Measurements from ENCODE around the gene PRPF6. TPM values are rescaled to one million over a fixed set of nuclear protein-coding genes. Genes with fewer than 3 reads are reported as not detected.
A peak's percentile ranks its signal among the peaks of the same experiment; 100 is the strongest.

PRPF6 gene
- polyA plus RNA-seq, 2 of the 4 experiments (the other 2 are of a cell fraction), result 42.8 to 47.2 TPM

DNA sequence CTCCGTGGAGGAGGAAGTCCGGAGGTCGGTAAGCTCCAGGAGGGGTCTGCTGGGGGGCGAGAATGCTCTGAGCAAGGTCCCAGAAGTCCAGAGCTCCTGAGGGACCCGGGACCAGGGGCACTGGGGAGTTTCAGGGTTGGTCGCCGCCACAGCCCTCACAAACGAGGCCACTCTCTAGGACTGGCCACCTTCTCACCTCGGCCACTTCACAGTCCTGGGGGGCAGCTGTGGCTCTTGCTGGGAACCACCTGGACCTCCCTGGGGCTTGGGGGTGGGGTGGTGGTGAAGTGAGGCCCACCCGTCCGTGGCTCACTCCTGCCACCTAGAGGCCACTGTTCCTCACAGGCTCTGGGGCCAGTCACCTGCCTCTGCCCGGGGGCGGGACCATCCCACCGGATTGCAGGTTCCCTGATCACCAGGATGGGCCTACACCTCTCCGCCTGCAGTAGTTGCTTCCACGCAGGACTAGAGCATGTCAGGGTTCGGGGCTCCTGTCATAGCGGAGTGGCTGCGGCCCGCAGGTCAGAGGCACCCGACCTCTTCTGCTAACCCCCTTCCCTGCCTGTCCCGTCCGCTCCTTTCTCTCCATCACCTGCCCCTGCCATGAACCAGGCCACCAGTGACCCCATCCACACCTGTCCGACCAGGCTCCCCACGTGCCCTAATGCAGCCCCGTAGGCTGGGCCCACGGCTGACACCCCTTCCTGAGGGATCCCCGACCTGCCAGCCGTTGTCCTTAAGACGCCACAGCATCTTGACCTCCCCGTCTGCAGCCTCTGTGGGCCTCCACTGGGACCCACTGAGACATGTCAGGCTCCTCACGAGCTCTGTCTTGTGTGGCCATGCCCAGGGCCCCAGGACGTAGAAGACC lies 76.9 kb downstream of the PRPF6 start:
- H3K4me1 ChIP-seq, result peaks cover 47% of the 10 kb centered on the region
- DNase-seq (ENCODE audit: low read depth in 1 of 2, low spot score in 1 of 2) (peak; percentile 69 to 90), ATAC-seq (peak; percentile 64 to 82), FAIRE-seq (no peak)
- TF ChIP-seq BHLHE40 (IDR thresholded peaks at IDR 0.05; ENCODE audit: low read depth, low read length) (no peak), POLR2AphosphoS2 (conservative IDR thresholded peaks at IDR 0.05; ENCODE audit: low read length) (no peak), SMC3 (IDR thresholded peaks at IDR 0.05) (peak; percentile 60), JUNB (IDR thresholded peaks at IDR 0.05) (no peak), EHF (CRISPR knock-in tag; IDR thresholded peaks at IDR 0.05) (no peak), RFX5 (IDR thresholded peaks at IDR 0.05) (no peak), RARB (CRISPR knock-in tag; IDR thresholded peaks at IDR 0.05) (no peak), JUN (IDR thresholded peaks at IDR 0.05) (no peak), RAD21 (conservative IDR thresholded peaks at IDR 0.05 in 1 of 2, IDR thresholded peaks at IDR 0.05 in 1 of 2) (peak; percentile 83 to 87), ZC3H11A (IDR thresholded peaks at IDR 0.05) (no peak)
- TF ChIP-seq, protein P1, sequence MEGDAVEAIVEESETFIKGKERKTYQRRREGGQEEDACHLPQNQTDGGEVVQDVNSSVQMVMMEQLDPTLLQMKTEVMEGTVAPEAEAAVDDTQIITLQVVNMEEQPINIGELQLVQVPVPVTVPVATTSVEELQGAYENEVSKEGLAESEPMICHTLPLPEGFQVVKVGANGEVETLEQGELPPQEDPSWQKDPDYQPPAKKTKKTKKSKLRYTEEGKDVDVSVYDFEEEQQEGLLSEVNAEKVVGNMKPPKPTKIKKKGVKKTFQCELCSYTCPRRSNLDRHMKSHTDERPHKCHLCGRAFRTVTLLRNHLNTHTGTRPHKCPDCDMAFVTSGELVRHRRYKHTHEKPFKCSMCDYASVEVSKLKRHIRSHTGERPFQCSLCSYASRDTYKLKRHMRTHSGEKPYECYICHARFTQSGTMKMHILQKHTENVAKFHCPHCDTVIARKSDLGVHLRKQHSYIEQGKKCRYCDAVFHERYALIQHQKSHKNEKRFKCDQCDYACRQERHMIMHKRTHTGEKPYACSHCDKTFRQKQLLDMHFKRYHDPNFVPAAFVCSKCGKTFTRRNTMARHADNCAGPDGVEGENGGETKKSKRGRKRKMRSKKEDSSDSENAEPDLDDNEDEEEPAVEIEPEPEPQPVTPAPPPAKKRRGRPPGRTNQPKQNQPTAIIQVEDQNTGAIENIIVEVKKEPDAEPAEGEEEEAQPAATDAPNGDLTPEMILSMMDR (IDR thresholded peaks at IDR 0.05), result peak; percentile 74
- H3K9me3 ChIP-seq, result no peaks in the 10 kb centered on the region
- 43% methylated on average over 26 of the region's 33 CpGs for WGBS (ENCODE audit: missing lambda C conversion rate)
- peak overlapping the region; percentile 9 to 75; a peak in 4 of 6 replicates for H3K27ac ChIP-seq
- peak overlapping the region; percentile 25; the same call in 1 of the 3 replicates for H3K4me2 ChIP-seq
- POLR2A ChIA-PET, result no interaction called here
- CTCF ChIA-PET, result interaction anchor here (0.6 to 7.2 kb wide), 31 partner anchors 9 to 520 kb away, joined by 3 to 143 read pairs (median 5); partner anchors contain the start of genes C20orf204, LKAAEAR1, NPBWR2 and PRPF6
- H3K4me3 ChIP-seq, result no peak overlapping the region

DNA sequence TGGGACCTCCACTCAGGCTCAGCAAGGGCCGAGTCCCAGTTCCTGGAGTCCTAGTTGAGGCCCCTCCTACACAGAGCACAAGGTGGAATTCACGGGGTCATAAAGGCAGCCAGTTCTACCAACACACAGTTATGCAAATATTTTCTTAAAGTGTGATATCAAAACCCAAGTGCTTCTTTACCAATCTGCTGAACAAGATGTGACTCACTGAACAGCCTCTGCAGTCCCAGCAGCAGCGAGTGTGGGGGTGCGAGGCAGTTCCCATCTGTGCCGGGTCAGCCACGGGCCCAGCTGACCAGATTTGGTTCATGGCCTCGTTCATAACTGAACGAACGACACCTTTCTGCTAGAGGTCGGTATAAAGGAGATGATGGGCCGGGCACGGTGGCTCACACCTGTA lies 77.6 kb downstream of the PRPF6 start:
- no peak for TF ChIP-seq NPAS2 (CRISPR knock-in tag; IDR thresholded peaks at IDR 0.05; ENCODE audit: borderline replicate concordance)
- no peak for TF ChIP-seq RAD21 (conservative IDR thresholded peaks at IDR 0.05 in 1 of 2, IDR thresholded peaks at IDR 0.05 in 1 of 2)
- TF ChIP-seq, protein P2, sequence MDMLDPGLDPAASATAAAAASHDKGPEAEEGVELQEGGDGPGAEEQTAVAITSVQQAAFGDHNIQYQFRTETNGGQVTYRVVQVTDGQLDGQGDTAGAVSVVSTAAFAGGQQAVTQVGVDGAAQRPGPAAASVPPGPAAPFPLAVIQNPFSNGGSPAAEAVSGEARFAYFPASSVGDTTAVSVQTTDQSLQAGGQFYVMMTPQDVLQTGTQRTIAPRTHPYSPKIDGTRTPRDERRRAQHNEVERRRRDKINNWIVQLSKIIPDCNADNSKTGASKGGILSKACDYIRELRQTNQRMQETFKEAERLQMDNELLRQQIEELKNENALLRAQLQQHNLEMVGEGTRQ (IDR thresholded peaks at IDR 0.05), result no peak
- TF ChIP-seq KDM1A (IDR thresholded peaks at IDR 0.05; ENCODE audit: low read depth), result no peak
- TF ChIP-seq HEYL (CRISPR knock-in tag; IDR thresholded peaks at IDR 0.05), result no peak
- TF ChIP-seq TP53 (CRISPR knock-in tag; IDR thresholded peaks at IDR 0.05), result no peak
- TF ChIP-seq CEBPB (IDR thresholded peaks at IDR 0.05), result no peak
- no peak for TF ChIP-seq KDM5A (IDR thresholded peaks at IDR 0.05)
- TF ChIP-seq, protein P3, sequence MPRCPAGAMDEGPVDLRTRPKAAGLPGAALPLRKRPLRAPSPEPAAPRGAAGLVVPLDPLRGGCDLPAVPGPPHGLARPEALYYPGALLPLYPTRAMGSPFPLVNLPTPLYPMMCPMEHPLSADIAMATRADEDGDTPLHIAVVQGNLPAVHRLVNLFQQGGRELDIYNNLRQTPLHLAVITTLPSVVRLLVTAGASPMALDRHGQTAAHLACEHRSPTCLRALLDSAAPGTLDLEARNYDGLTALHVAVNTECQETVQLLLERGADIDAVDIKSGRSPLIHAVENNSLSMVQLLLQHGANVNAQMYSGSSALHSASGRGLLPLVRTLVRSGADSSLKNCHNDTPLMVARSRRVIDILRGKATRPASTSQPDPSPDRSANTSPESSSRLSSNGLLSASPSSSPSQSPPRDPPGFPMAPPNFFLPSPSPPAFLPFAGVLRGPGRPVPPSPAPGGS (IDR thresholded peaks at IDR 0.05), result no peak
- TF ChIP-seq, protein P1 (IDR thresholded peaks at IDR 0.05), result no peak
- TF ChIP-seq FOSL2 (IDR thresholded peaks at IDR 0.05), result no peak
- TF ChIP-seq FOSL2 (CRISPR knock-in tag; IDR thresholded peaks at IDR 0.05), result no peak
- TF ChIP-seq ZC3H11A (IDR thresholded peaks at IDR 0.05), result no peak
- no peak for TF ChIP-seq TFCP2L1 (CRISPR knock-in tag; IDR thresholded peaks at IDR 0.05)
- no peak for TF ChIP-seq CHD2 (IDR thresholded peaks at IDR 0.05; ENCODE audit: low read length, partially characterized antibody)
- TF ChIP-seq FOXS1 (CRISPR knock-in tag; IDR thresholded peaks at IDR 0.05), result no peak
- no peak for TF ChIP-seq MAFK (IDR thresholded peaks at IDR 0.05; ENCODE audit: partially characterized antibody)
- no peak for TF ChIP-seq EHMT2 (IDR thresholded peaks at IDR 0.05; ENCODE audit: low read depth)
- no peak for TF ChIP-seq CBX2 (IDR thresholded peaks at IDR 0.05; ENCODE audit: borderline replicate concordance, low read depth)
- no peak for TF ChIP-seq FOSB (CRISPR knock-in tag; IDR thresholded peaks at IDR 0.05)
- no peaks in the 10 kb centered on the region for H3K9me3 ChIP-seq
- H3K4me2 ChIP-seq, result peak overlapping the region; percentile 25; the same call in 1 of the 3 replicates
- no peak for ATAC-seq
- H3K4me3 ChIP-seq, result no peak overlapping the region
- H3K27ac ChIP-seq, result peak overlapping the region in 1 of 2 experiments; percentile 75; a peak in 2 of 6 replicates
- WGBS (ENCODE audit: missing lambda C conversion rate), result 53% methylated on average over 10 of the region's 12 CpGs
- CTCF ChIA-PET, result interaction anchor here (0.6 to 7.2 kb wide), 12 partner anchors 8 to 521 kb away, joined by 3 to 143 read pairs (median 7); partner anchors contain the start of genes C20orf204, PRPF6 and PTK6
- no peak for FAIRE-seq
- POLR2A ChIA-PET, result no interaction called here
- no peak for DNase-seq (ENCODE audit: low read depth in 1 of 2, low spot score in 1 of 2)
- peaks cover 47% of the 10 kb centered on the region for H3K4me1 ChIP-seq
